GM21619 (cell line): Measurements from ENCODE around the gene ADAM33.

Experiments used
- ATAC-seq: cut with Tn5 transposase; IDR thresholded peaks from one replicate; pipeline ENCODE4 v1.9.1; 2021; ENCODE audit not compliant: unreplicated experiment

Gene ADAM33

DNA sequence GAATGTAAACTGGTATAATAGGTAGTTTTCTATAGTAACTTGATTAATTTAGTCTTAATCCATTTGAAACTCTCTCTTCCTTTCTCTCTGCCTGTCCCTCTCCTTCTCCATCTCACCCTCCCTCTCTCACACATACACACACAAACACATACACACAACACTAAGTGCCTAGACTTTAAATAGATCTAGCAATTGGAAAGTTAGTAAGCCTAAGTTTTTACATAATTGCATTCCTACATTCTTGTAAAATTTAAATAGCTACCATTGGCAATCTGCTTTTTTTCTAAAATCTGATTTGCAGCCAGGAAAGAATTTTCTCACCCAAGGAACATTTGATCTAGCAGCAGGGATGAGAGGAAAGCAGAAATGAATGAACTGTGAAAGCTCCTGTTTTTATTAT is 34.3 kb downstream of the ADAM33 start:
- no peak for ATAC-seq

DNA sequence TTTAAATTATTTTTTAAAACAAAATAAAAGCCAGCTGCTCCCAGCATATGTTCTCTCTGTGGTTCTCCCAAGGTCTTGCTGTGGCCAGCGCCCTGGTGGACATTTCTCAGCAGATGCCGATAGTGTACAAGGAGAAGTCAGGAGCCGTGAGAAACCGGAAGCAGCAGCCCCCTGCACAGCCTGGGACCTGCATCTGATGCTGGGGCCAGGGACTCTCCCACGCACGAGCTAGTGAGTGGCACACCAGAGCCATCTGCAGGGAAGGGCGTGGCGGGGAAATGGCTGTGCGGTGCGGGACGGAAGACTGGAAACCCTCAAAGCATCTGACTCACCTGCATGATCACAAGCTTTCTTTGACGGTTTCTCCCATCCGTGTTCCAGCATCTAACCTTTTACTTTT is 35.2 kb downstream of the ADAM33 start:
- no peak for ATAC-seq

DNA sequence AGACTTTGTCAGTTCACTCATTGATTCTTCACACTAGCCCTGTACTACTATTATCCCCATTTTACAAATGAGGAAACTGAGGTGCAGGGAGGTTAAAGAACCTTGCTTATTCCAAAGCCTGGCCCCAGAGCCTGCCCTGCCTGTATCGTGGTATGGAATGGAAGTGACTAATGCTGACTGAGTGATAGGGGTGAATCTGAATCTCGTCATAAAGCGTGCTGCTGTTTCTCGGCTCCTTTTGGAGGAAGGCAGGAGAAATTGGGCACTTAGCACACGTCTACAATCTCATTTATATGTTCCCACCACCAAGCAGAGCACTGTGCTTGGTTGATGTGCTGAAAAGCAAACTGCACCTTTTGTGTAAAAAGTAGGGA is 35.8 kb downstream of the ADAM33 start:
- ATAC-seq = no peak

DNA sequence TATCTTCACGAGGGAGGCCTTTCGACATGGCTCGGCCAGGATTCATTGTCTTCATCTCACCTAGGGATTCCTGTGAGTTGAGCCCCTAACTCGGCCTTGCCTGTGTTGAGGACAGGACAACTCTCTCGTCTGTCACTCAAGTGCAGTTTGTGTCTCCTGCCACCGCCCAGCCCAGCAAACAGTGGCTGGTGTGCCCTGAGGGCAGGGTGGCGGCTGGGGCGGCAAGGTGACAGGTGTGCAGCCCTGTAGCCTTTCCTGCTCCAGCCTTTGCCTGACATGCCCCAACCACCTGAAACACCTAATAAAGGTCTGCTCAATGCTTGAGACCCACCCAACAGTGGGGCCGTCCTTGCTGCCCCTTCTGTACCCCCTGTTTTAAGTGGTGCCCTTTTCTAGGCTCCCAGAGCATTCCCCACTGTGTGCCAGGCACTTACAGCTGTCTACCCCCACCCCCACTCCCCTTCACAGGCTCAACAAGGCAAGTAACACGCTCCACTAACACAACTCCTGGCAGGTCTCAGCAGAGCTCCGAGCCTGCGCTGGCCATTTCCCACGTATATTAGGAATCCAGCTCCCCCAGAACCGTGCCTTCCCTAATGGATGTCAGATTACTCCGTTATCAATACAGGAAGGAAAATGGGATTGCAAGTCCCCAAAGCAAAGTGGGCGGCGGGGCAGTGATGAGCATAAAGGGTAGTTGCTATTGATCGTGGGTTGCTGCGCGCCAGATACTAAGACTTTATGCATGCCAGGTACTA is 36.3 kb downstream of the ADAM33 start:
- ATAC-seq = no peak

DNA sequence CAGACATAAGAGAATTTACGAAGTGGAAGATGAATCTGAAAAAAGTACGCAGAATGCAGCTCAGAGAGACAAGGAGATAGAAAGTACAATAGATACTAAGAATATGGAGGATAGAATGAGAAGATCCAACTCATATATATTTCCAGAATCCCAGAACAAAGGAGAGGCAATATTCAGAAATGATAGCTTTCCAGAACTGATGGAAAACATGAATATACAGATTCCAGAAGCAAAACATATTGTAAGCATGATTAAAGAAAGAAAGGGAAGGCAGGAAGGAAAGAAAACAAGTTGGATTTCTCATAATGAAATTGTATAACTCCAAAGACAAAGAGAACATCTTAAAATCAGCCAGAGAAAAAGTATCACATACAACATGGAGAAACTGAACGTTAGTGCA is 41.6 kb downstream of the ADAM33 start:
- no peak for ATAC-seq

DNA sequence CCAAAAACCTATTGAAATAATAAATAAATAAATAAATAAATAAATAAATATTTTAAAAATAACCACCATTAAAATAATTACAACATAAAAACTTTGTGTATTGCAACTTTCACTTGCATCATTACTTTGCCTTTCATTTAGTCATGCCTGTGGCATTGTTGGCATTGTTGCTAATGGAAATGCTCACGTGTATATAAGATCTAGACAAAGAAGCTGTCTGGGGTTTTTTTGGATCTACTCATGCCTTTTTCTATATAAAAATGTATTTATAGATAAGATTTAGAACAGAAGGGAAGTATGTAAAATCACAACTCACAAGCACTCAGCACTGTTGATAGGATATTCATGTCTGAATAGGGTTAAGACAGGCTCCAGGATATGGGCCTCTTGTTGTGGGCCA is 46.5 kb downstream of the ADAM33 start:
- no peak for ATAC-seq

DNA sequence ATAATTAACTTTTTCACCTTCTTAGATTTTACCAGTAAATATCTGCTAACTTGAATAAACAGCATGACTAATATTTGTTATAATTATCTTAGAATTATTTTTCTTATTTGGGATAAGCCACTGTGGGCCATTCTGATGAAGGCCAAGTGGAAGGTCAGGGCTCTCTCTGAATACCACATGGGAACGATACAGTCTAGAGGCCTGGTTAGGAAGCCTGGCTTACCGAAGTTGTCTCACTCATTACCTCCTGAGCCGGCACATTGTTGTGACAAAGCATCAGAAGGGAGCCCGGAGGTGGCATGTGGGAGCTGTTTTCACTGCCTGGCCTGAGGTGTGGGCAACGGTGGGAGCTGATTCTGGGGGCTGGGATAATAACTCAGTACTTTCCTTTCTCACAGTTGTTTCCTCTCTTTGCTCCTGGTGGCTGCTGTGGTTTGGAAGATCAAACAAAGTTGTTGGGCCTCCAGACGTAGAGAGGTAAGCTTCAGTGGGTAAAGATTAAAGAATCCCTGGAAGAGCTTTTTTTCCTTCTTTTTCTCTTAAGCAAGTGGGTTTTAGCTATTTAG is 47.8 kb downstream of the ADAM33 start:
- no peak for ATAC-seq

DNA sequence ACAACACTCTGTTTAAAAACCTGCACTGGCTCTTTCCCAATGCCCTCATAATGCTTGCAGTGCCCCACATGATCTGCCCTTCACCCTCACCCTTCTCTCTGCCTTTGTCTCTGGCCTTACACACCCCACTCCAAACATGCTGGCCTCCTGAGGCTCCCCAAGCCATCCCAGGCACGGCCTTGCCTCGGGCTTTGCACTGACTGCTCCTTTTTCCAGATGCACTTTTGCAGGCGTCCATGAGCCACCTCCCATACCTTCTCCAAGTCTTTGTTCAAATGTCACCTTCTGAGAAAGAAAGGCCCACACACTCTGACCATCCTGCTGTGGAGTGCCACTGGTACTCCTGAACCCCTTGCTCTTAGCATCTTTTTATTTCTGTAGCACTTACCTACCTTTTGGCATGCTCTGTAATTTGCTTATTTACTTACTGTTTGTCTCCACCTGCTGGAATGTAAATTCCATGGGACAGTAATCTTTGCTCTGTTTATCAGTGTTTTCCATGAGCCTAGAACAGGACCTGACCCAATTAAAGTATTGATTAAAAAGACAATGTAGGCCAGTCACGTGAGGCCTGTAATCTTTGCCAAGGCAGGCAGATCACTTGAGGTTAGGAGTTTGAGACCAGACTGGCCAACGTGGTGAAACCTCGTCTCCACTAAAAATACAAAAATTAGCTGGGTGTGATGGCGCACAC is 49.4 kb downstream of the ADAM33 start:
- no peak for ATAC-seq

DNA sequence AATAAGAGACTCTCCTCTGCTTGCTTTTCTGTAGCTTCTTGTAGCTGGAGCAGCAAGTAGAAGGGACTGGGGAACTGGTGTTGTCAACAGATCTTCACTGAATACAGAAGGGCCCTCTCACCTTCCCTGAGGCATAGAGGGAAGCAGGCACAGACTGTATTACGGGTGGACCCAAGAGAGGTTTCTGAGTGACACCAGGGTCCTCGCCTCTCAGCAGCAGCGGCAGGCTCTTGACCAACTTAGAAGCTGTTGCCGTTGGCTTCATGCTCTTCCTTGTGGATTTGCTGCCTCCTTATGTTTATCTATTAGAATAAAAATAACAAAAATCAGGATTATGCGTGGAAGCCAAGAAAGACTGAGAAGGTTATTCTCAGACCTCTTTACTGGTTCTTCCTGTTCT is 50.3 kb downstream of the ADAM33 start:
- ATAC-seq = no peak

DNA sequence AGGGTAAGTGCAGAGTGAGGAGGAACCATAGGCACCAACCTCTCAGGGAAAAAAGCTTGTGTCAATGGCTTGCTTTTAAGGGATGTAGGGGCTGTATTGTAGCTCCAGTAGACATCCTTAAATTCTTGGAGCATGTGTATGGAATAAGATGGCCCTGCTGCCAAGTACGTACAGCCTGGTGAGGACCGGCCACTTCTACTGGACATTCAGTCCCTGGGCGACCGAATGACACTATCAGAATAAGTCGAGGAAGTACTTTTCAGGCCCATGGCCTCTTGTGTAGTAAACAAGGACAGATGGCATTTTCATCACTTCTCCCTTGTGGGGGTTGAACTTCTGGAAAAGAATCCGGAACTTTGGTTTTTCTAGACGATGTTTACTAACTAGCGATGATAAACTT is 51.4 kb downstream of the ADAM33 start:
- no peak for ATAC-seq

DNA sequence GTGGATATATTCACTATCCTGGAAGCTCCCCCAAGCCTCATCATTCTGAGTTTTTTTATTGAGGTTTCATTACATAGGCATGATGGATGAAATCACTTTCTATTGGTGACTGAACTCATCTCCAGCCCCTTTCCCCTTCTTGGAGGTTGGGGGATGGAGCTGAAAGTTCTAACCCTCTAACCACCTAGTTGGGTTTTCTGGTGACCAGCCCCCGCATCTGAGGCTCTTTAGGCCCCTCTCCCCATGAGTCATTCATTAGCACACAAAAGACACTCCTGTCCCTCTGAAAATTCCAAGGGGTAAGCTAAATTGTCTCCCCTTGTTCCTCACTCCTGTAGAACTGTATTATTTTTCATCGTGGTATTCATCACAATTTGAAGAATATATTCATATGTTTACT is 51.9 kb downstream of the ADAM33 start:
- ATAC-seq = no peak

DNA sequence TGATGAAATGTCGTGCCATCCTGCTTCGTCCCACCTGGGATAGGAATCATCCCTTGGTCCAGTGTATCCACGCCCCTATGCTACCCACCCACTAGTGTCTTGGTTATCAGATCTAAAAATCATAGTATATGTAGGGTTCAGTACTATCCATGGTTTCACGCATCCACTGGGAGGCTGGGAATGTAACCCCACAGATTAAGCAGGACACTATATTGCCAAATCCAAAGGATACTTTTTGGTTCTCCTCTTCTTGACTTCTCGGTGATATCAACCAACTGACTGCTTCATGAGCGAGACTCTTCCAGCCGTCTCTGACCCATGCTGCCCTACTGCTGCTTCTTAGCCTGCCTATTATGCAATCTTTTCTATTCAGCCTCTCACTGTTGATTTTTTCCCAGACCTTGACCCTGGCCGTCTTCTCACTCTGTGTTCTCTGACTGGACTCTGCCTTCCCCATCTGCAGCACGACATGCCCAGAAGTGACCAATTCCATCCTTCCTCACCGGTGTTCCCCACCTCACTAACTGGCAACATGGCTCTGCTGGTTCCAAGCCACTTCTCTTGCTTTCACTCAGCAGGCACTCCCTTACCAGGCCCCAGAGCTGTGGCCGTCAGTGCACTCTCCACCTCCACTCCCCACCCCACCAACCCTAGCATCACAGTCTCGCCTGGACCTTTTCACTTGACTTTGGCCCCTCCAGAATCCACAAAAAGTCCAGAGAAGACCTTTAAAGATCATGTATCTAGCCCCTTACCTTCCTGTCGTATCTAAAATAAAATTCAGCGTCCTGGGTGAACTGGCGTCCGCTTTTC is 53.1 kb downstream of the ADAM33 start:
- ATAC-seq = no peak

DNA sequence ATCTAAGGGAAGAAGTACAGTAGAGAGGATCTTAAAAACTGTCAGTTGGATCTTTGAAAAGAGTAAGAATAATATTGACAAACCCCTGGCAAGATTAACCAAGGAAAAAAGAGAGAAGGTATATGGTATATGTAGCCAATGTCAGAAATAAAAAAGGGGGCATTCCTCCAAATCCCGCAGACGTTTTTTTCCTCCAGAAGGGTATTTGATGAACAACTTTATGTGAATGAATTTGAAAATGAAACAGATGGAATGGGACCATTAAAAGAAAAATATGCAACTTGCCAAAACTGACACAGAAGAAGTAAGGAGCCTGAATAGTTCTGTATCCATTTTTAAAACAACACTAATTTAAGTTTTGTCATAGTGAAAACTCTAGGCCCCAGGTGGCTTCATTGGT is 54.3 kb downstream of the ADAM33 start:
- ATAC-seq = no peak

DNA sequence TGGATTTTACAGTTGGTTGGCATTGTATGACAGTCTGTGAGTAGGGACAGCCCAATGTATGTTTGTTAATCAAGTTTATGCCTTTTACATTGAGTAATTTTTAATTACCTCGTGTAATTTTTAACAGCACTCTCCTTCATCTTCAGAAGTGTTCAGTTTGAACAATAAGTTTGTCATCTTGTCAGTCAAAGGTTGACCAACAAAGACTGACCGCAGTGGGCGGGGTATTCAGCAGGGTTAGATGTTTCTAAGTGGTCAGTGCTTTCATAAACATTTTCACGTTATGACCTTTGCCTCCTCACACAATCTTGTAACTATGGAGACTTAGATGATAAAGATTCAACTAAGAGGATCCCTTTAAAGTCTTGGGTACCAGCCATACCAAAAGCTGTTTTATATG is 59.4 kb downstream of the ADAM33 start:
- no peak for ATAC-seq

DNA sequence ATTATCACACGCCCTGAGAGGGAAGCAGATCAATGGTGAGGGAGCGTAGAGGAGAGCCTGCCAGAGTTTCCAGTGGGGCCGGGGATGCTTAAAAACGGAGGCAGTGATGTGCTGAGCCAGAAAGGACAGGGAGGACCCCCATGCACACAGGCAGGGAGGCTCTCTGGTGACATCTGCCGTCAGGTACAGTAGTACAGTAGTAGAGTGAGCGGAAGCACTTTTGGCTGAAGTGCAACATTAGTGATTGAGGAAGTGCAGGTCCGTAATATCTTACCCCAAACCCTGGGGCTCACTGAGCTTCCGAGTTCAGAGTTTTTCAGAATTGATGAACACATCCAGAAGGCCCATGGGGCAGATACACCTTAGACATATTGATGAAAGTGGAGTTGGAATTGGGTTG is 60.7 kb downstream of the ADAM33 start:
- ATAC-seq = no peak
